Measurements from ENCODE around the gene CORO2B. TPM values are rescaled to one million over a fixed set of nuclear protein-coding genes. Genes with fewer than 3 reads are reported as not detected.

The CORO2B gene
- polyA plus RNA-seq (2013, experiment 1 of 2; ENCODE audit: insufficient read length): 12.2 TPM
- polyA plus RNA-seq (2013, experiment 2 of 2; ENCODE audit: insufficient read length): 13.7 TPM

- peak; percentile 61 for DNase-seq
These were observed at the start of gene CORO2B for GRCh38 chr15:68578980-68579935. Gene CORO2B, plus strand, starts transcription at chr15:68578993. Its CDS starts 270 bp downstream, at chr15:68579263.

GRCh38 chr15:68531387-68532179 is 47.2 kb upstream of the CORO2B start:
- no peak for DNase-seq

- peak; percentile 99 for DNase-seq
These were observed 42.3 kb upstream of the CORO2B start for GRCh38 chr15:68536331-68537095.

GRCh38 chr15:68537097-68537496 is 41.7 kb upstream of the CORO2B start:
- DNase-seq: peak; percentile 64

- DNase-seq: peak; percentile 67
These were observed 41.3 kb upstream of the CORO2B start for GRCh38 chr15:68537506-68537905.

- DNase-seq: no peak
These were observed 40.5 kb upstream of the CORO2B start for GRCh38 chr15:68538311-68538710.

- DNase-seq: no peak
These were observed 37.0 kb upstream of the CORO2B start for GRCh38 chr15:68541743-68542142.

GRCh38 chr15:68542348-68542747 is 36.4 kb upstream of the CORO2B start:
- no peak for DNase-seq

GRCh38 chr15:68542771-68543164 is 36.0 kb upstream of the CORO2B start:
- no peak for DNase-seq

GRCh38 chr15:68543165-68544008 is 35.4 kb upstream of the CORO2B start:
- DNase-seq: peak; percentile 99

- DNase-seq: no peak
These were observed 32.5 kb upstream of the CORO2B start for GRCh38 chr15:68546318-68546717.

- DNase-seq: no peak
These were observed 30.4 kb upstream of the CORO2B start for GRCh38 chr15:68548364-68548763.

- no peak for DNase-seq
These were observed 28.8 kb upstream of the CORO2B start for GRCh38 chr15:68550004-68550403.

- peak; percentile 58 for DNase-seq
These were observed 28.1 kb upstream of the CORO2B start for GRCh38 chr15:68550498-68551295.

GRCh38 chr15:68551296-68551635 is 27.5 kb upstream of the CORO2B start:
- no peak for DNase-seq

GRCh38 chr15:68552344-68552743 is 26.4 kb upstream of the CORO2B start:
- DNase-seq: peak; percentile 50

- DNase-seq: peak; percentile 89
These were observed 26.0 kb upstream of the CORO2B start for GRCh38 chr15:68552773-68553172.

GRCh38 chr15:68553314-68553993 is 25.3 kb upstream of the CORO2B start:
- peak; percentile 59 for DNase-seq

- peak; percentile 72 for DNase-seq
These were observed 24.6 kb upstream of the CORO2B start for GRCh38 chr15:68553994-68554720.

All from fibroblast of skin of scalp (primary cell).